ENCODE measurements around the gene ADAMTS5. TPM values are rescaled to one million over a fixed set of nuclear protein-coding genes. Genes with fewer than 3 reads are reported as not detected.

The ADAMTS5 gene
- 0.33 and 0.34 TPM in 2 replicates for total RNA-seq

DNA sequence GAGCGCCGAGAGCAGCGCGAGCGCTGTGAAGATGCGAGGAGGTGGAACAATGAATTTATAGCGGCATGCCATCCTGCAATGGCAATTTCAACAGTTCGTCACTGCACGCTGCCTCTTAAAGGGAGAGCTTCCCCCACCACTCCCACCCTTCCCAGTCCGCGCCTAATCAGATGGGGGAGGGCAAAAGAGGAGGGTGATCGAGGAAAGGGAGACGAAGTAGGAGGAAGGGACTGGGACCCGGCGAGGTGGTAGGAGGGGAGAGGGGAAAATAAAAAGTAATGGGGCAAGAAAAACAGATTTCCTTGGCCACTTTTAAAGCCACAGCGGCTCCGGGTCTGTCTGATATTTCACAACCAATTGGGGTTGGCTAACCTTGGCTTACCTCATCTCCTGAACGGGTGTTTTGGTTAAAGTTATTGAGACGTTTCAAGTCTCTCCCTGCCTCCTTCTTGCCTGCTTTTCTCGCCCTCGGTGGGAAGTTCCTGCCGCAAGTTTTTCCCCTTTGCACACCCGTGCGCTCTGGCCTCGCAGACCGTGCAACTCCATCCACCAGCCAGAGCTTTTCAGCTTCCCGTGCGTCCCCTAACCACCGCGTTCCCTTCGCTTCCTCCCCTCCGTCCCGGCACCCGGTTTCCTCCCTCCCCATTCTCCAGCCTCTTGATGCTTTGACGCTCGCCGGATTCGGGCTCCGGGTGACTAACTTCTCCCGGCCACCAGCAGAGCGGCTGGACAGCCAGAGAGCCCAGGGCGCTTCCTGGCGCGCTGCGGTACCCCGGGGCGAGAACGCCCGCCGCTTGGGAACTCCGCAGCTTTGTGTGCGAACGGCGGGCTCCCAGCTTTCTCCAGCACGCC is at the start of gene ADAMTS5:
TSS of gene ADAMTS5 (minus strand) at position 27 of the 852 bp plus-strand sequence. CDS start 697 bp downstream, outside the sequence.
- peak; percentile 2 for DNase-seq

DNA sequence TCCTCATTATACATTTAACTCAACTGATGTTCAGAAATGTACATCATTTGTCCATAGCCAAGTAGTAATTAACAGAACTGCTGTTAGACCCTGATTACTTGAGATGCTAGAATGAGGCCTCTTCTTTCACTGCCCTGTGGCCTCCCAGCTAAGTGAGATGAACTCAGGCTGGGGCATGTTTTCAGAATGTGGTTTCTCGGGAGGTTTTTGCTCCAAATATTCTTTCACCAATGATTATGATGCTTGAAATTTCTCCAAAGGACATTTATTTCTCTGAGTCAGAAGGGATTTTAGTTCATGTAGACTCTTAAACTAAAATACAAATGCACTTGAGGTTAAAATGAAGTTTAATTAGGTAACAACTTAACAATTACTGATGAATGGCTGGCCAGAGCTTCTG is 34.6 kb upstream of the ADAMTS5 start:
- no peak for DNase-seq

DNA sequence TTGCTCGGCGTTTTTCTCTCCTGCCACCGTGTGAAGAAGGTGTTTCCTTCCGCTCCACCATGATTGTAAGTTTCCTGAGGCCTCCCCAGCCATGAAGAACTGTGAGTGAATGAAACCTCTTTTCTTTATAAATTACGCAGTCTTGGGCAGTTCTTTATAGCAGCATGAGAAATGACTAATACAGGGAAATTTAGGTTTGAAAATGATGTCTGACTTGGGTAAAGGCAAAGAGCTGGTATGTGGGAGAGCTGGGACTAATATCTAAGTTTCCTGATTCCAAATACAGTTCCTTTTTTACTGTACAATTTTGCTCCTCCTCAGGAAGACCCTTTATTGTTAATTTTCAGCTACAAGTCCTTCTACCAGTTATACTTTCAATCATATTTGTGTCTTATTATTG is 16.7 kb upstream of the ADAMTS5 start:
- no peak for DNase-seq

DNA sequence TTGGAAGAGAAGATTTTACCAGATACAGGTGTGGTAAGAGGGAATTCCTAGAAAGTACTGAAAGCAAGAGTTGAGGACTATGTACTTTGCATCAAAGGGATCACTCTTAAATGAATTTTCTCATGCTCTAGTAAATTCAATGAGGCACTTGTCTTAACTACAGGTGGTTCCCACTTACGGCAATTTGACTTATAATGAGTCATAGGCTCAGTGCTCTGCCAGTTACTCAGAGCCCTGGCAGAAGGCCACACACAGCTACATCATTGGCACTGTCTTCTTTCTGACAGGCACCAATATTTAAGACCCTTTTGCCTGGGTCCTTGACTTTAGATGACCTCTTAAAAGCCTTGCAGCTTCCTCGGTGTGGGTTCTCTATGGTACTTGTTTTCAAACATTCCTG is 15.9 kb upstream of the ADAMTS5 start:
- DNase-seq: no peak

DNA sequence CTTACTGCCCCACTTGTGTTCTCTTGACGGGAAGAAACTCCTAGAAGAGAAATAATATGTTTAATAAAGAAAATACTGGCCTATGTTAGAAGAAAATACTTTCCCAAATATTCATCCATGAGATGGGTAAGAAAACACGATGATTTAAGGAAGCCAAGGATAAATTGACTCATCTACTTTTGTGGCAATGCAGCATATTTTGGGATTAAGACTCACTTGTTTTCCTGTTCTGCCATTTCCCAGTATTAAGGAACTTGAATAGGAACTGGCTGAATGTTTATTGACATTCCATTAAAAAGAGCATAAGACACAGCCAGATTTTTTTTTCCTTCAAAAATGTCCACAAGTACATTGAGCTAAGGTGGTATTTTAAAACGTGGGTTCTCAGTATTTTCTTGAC is 10.9 kb upstream of the ADAMTS5 start:
- DNase-seq: no peak

DNA sequence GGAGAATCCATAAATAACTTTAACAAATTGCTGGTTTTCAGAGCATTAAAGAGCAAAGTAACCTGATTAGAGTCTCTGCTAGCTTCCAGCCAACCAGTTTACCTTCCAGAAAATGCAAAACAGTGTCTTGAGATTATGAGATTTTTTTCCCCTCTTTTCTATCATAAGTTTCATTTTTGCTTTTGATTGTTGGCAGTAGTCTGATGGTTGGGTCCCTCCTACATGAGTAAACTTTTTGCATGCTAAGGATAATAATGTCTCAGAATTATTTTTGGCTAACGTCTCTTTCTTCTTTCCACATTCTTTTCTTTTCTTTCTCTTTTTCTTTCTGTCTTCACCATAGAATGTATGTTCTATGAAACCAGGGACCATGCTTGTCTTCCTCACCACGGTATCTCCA is 6.3 kb upstream of the ADAMTS5 start:
- DNase-seq: no peak

DNA sequence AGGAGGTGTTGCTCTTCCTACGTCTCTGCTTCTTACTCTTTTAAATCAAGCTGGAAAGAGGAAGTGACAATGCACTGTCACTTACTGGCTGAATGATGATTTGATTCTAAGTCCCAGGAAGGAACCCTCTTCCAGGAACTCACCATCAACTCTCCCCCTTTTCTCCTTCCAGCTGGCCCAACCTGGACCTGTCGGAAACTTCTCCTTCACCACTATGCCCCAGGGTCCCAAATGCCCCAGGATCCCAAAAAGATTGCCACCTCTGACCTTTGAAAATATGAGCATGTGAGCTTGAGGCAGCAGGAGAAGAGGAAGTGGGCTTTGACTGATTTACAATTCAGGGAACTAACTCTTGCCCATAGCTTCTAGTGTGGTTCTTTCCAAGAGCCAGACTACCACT is 5.3 kb upstream of the ADAMTS5 start:
- DNase-seq: no peak

DNA sequence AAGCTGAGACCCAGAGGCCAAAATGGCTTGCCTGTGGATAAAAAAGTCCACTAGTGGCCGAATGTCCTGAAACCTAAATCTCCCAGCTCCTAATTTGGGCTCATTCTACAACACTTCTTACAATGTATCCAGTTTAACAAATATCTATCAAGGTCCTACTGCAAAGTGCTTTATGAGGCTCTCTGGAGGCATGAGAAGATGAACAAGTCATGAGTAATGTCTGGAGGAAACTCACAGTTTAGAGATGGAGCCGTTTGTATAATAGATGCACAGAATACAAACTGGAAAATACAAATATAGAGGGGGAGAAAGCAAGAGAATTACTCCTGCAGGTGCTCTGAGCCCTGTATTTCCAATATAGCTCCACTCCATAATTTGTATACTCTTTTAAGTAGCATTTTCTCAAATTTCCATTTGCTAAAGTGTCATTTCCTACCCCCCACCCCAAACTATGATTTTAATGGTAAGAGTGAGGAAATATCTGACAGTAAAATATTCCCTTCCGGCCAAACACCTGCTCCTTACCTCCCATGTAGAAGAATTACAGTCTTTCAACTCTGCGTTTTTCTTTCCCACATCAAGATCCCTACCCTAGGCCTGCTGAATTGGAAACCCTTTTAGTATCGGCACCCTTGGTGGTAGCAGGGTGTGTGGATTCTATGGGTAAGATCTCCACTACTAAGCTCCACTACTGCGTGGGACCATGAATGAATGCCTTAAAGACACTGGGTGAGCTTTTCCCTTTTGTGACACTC is 3.3 kb upstream of the ADAMTS5 start:
- no peak for DNase-seq

DNA sequence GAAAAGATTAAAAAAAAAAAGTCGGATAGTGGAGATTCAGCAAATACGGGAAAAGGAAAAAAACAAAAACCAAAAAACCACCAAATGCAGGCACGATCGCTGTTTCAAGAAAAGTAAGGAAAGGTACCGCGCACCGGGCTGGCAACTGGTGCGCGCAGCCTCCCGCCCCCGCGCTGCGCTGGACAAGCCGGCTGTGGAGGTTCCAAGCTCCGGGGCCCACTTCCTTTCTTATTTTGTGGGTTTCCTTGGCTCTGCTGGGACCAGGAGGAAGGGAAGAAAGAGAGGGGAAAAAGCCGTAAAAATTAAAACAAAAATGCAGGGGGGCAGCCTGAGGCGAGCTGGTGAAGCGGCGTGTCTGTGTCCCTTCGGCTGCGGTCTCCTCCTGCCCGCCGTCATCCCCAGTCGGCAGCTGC is 233 bp downstream of the ADAMTS5 start:
- DNase-seq: no peak

DNA sequence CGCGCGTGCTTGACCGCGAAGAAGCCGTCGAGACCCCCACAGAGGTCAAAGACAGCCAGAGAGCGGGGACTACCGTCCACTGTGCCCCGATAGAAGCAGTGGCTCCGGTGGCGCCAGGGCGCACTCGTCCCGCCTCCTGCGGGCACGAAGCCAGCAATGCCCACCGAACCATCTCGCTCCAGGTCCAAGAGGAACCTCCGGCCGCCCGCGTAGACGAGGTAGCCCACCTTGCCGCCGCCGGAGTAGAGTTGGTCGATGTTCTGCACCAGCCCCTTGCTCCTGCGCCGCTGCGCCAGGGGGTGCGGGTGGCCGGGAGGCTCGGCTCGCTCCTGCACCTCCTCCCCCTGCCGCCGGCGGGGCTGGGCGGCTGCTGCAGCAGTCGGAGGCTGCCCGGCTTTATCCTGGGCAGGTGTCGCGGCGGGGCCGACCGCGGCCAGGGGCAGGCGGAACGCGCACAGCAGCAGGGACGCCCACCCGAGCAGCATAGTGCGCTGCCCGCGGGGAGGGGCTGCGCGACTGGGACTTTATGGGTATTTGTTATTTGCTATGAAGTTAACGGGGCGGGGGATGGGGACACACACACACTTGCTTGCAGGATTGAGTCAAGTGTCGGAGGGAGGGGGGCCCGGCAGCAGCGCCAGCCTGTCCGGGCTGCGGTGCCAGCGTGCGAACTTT is 844 bp downstream of the ADAMTS5 start:
- no peak for DNase-seq

DNA sequence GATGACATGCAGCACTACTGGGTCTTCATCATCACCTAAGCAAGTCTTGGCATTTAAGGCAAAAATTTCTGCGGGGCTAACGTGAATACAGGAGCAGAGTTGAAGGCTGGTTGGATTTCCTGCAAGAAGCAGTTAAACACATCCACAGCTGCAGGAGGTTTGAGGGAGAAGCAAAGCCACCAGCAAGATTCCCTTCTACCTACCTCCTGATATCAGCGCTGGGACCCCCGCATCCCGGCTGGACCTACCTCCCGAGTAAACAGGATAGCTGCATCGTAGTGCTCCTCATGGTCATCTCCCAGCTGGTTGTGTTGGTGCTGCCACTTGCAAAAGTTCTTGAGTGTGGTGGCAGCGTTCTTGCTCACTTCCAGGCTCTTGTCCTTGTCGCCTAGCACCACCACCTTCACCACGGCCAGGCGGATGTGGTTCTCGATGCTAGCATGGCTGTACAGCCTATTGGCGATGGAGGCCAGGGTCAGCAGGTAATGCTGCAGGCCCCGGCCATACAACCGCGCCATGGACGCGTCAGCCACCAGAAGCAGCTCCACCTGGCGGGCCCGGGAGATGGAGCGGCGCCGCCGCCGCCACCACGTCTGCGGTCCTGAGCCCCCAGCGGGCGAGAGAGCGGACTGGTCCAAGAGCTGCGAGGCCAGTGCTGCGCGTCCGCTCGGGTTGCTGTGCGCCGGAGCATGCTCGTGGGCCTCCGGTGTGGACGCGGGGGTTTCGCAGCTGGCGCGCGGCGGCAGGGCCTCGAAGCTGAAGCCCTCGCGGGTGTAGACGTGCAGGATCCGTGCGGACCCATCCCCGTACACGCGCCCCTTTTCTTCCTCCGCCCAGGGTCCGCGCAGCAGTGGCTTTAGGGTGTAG is 1.6 kb downstream of the ADAMTS5 start:
- DNase-seq: no peak

DNA sequence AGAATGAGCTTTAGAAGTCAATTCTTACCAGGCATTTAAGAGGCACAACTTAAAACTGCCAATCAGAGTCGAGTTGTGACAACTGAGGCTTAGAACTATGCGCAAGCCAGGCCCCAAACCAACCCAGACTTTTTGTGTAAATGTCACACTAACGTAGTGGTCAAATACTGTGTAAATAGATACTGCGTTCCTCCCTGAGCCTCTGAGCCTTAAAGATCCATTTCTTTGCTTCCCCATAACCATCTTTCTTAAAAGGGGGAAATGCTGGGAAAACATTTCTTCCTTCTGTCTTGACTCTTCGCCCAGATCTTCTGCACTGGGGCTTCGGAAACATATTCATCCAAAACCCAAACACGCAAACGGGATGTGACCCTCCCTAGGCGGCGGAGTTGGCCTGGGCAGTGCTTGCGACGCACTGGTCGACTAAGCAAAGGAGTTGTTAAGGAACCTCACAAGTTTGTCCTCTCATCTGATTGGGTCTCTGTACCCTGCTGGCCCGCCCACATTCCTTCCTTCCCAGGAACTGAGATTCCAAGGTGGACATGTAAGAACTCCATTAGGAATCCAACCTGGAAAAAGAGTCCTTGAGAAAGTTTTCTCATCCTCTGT is 2.6 kb downstream of the ADAMTS5 start:
- no peak for DNase-seq

DNA sequence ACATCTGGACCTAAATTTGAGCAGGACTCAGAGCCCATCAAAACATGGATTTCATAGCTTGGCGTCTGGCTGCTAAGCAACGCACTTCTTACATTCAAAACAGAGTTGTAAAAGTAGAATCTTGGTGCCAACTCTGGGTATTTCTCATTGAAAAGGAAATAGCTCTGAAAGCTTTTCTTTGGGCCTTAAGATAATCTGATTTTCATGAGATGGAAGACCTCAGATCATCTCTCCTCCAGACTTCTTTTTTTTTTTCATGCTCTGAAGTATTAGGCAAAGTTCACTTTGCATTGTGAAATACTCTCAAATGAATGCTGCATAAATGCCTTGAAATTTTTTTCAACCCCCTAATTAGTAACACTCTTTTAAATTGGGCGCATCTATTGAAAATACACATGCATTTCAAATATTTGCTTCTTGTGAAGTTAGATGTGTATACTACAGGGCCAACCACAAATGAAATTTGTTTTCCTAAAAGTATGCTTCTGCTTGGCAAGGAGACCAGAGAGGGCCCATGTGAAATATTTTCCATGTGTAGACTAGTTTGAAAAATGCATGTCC is 4.2 kb downstream of the ADAMTS5 start:
- DNase-seq: no peak

DNA sequence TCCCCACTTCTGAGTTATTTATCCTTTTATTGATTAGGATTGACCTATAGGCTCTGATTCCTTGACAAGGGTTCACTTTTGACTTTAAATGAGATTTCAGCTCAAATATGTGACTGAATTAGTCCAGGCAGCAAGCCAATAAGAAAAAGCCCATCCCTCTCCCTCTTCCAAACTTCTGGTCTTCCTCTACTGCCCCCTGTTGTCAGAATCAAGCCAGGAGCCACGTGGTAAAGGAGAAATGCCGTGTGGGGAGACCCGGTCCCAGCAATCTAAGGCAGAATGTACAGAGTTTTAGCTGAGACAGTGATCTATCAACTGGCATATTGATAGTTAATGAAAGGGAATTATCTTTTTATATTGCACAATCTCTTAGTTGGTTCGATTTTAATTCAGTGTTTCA is 5.2 kb downstream of the ADAMTS5 start:
- no peak for DNase-seq

DNA sequence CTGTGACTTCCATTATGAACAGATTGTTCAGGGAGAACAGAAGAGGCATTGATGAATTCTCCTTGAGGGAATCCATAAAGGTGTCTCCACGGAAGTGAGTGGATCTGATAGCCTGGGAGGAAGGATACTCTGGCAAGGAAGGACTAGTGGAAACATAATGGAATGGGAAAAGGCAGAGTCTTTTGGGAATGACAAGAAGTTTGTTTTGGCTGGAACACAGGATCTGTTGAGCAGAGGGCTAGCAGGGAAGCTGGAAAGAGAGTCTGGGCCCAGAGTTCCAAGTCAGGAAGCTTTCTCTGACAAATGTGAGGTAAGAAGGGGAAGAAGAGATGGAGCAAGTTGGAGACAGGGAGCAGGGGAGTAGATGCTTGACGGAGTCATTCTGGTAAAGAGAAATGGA is 8.1 kb downstream of the ADAMTS5 start:
- no peak for DNase-seq

DNA sequence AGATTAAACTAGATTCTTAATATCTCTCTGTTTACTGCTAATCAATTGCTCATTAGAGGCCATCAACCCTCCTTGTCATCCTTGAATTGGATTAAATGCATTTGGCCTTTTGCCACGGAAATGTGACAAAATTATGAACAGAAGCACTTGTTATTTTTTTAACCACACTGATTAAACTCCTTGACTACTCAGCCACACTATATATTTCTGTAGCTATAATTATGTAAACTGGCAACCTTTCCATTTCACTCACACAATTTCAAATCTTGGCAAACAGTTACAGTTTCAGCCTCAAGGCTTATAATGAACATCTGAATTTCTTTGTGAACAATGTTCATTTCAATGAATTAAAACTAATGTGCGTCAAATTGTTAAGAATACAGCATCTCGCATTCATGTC is 10.1 kb downstream of the ADAMTS5 start:
- no peak for DNase-seq

DNA sequence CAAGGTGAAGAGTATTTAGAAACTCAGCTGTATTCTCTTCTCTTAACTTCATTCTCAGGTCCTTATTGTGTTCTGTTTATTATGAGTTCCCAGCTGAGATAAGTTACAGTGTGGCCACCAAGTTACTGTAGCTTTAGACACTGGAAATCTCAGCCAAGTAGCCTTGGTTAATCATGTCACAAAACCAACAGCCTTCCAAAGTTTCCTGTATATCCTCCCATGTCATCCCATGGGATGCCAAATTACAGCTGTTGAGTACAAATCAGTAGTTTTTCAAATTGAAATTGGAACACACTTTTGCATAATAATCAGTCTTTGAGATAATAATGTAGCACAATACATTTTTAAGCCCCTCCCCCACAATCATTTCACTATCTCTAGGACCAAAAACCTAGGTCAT is 10.7 kb downstream of the ADAMTS5 start:
- no peak for DNase-seq

DNA sequence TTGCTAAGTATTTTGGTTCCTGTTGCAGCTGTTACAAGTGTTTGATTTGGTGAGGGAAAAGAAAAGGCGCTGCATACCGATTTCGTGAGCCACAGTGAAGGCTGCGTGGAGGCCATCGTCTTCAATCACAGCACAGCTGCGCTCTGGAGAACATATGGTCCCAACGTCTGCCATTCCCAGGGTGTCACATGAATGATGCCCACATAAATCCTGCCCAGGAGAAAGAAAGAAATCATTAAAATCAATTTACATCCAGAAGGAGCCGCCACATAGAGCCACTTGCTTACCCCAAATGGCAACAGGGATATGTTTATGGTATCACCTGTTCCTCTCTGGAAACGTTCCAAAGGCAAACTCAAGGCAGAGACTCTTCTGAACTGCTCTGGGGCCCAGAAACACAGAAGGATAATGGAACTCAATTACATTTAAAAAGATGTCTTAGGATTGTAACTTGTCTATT is 12.2 kb downstream of the ADAMTS5 start:
- DNase-seq: no peak

DNA sequence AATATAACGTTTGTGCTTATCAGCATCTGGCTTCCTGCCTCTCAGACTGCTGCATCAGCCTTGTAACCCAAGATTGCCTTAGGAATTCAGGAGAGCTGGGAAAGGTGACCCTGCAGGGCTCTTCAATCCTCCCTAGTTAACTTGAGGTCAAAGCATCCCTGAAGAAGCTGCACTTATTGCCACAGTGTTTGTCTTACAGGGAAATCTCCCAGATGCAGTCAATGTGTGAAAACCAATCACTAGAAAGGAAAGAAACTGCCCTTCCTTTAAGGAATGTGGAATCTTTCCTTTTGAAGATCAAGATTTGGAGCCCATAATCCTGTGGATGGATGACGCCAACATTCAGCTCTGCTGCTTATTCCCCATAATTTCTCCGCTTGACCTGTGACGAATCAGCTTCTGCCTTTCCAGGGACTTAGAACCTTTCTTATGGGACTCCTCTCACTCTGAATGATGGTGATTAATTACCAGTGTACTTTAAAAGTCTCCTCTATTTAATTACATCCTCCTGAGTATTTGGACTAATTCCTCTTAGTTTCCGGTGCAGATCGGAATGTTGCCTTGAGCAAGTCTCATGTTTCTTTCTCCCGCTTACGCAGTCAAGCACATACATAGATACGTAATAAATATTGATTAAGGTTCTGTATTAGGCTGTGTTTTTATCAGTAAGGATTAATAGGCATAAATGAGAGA is 14.4 kb downstream of the ADAMTS5 start:
- DNase-seq: no peak

DNA sequence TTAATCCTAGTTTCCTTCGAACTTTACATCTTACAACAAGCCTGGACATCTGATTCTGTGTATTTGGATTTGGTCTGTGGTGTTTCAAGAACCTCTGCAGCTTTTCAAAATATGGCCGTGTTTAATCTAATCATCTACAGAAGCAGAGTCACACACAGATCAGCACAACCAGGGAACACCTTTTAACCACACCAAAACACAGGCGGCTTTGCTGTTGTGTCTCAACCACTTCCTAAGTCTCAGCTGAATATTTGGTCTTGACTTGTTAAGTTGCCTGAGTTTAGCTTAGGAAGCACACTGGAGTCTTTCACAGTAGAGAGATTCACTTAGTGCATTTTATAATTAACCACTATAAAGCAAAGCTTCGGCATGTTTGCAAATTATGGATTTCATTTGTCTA is 17.1 kb downstream of the ADAMTS5 start:
- DNase-seq: no peak

DNA sequence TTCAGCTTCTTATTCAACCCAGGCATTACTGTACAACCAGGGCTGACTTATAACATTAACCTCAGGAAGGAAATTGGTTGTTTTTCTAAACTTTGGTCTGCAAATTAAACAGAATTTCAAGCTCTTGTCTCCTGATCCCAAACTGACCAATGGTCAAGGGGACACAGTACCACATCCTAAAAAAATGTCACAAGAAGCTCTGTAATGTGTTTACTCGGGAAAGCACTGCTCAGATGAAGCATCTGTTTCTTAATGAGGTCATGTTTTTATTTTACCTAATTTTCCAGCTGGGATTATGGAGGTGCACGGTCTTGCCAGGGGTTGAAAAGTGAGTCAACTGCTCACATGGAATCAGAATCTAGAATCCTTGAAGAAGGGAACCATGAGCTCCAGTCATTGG is 18.7 kb downstream of the ADAMTS5 start:
- no peak for DNase-seq
